Measurements from ENCODE around the gene TSACC.
A peak's percentile ranks its signal among the peaks of the same experiment; 100 is the strongest.

DNA sequence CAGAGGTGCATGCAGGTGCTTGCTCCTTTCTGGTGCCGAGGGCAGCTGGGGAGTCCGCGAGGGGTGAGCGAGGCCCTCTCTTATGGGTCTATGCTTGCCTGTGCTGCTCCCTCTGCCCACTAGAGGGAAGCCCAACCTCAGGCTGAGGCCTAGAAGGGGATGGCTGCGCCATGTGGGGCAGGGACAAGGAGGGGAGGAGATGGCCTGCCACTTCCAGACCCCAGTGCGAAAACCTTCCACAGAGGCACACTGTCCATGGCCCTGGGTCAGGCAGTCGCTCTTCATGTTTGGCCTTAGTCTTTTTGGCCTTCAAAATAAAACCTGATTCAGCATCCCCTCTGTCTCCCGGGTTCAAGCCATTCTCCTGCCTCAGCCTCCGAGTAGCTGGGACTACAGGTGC, 44.7 kb downstream of the TSACC start:
- TF ChIP-seq, protein P1, sequence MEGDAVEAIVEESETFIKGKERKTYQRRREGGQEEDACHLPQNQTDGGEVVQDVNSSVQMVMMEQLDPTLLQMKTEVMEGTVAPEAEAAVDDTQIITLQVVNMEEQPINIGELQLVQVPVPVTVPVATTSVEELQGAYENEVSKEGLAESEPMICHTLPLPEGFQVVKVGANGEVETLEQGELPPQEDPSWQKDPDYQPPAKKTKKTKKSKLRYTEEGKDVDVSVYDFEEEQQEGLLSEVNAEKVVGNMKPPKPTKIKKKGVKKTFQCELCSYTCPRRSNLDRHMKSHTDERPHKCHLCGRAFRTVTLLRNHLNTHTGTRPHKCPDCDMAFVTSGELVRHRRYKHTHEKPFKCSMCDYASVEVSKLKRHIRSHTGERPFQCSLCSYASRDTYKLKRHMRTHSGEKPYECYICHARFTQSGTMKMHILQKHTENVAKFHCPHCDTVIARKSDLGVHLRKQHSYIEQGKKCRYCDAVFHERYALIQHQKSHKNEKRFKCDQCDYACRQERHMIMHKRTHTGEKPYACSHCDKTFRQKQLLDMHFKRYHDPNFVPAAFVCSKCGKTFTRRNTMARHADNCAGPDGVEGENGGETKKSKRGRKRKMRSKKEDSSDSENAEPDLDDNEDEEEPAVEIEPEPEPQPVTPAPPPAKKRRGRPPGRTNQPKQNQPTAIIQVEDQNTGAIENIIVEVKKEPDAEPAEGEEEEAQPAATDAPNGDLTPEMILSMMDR (IDR thresholded peaks at IDR 0.05; ENCODE audit: low read depth, low read length), result peak; percentile 87
- no peak for TF ChIP-seq POLR2A (IDR thresholded peaks at IDR 0.05; ENCODE audit: extremely low read depth, insufficient read length)
